Naive thymus-derived CD4-positive, alpha-beta T cell (primary cell): ENCODE data around the gene SEC24D. TPM values are rescaled to one million over a fixed set of nuclear protein-coding genes. Genes with fewer than 3 reads are reported as not detected.

Experiments used
- ATAC-seq: fragments of 150-1000 bp; cut with Tn5 transposase; 2 replicates; pipeline ENCODE4 v1.10.0; 2021; ENCODE audit warnings: mild to moderate bottlenecking, moderate library complexity
- CTCF ChIA-PET: fragments of 350-600 bp; sonication (Branson Sonifier 250); formaldehyde crosslinking; loops from one replicate; lab custom pipeline; 2021; ENCODE audit warnings: antibody characterized with exemption; lab: Charles Lee
- POLR2A ChIA-PET: fragments of 350-600 bp; sonication (Branson Sonifier 250); formaldehyde crosslinking; loops from one replicate; lab custom pipeline; 2021; ENCODE audit warnings: antibody characterized with exemption, inconsistent platforms; lab: Charles Lee
- DNase-seq, 9 donors: peaks; one replicate each; pipeline versions ENCODE4 v3.0.0 to v3.0.0-alpha.2; 2020 to 2022; ENCODE audit warnings: mixed read lengths in 1 of 9
- H3K27ac ChIP-seq: one replicate; pipeline ENCODE4 v1.7.0; 2013; ENCODE audit warnings: mild to moderate bottlenecking, low read depth, low read length, moderate library complexity
- H3K27me3 ChIP-seq, 2 donors: one replicate each; pipeline ENCODE4 v1.7.0; 2013; ENCODE audit warnings: low read length in 2 of 2, mild to moderate bottlenecking in 2 of 2, moderate library complexity in 2 of 2; ENCODE audit not compliant: control insufficient read depth in 2 of 2, insufficient read depth in 2 of 2
- H3K36me3 ChIP-seq, 3 experiments: 1 replicate in 2 of 3; 2 replicates in 1 of 3; pipeline ENCODE4 v1.7.0; 2013; ENCODE audit warnings: low read length in 3 of 3, mild to moderate bottlenecking in 3 of 3, moderate library complexity in 1 of 3; ENCODE audit not compliant: insufficient read depth in 3 of 3, control insufficient read depth in 2 of 3
- H3K4me1 ChIP-seq, 2 donors: one replicate each; pipeline ENCODE4 v1.7.0; 2013; ENCODE audit warnings: low read length in 2 of 2, mild to moderate bottlenecking in 2 of 2, moderate library complexity in 1 of 2; ENCODE audit not compliant: control insufficient read depth in 2 of 2, insufficient read depth in 2 of 2
- H3K4me3 ChIP-seq: 2 replicates; pipeline ENCODE4 v1.7.0; 2013; ENCODE audit warnings: mild to moderate bottlenecking, low read length
- H3K9me3 ChIP-seq, 3 experiments: 1 replicate in 2 of 3; 2 replicates in 1 of 3; pipeline ENCODE4 v1.7.0; 2013; ENCODE audit warnings: low read length in 3 of 3; ENCODE audit not compliant: control insufficient read depth in 2 of 3
- H3K27ac Mint-ChIP-seq, 9 donors: one replicate each; pipeline ENCODE4 v1.8.0; 2020 to 2022; ENCODE audit warnings: mixed read lengths in 9 of 9, mild to moderate bottlenecking in 8 of 9, moderate library complexity in 5 of 9, inconsistent platforms in 2 of 9
- H3K27me3 Mint-ChIP-seq, 5 donors: one replicate each; pipeline ENCODE4 v1.8.0; 2021 to 2022; ENCODE audit warnings: mixed read lengths in 5 of 5, mild to moderate bottlenecking in 1 of 5
- H3K36me3 Mint-ChIP-seq, 5 donors: one replicate each; pipeline ENCODE4 v1.8.0; 2020 to 2022; ENCODE audit warnings: mixed read lengths in 5 of 5, mild to moderate bottlenecking in 3 of 5, inconsistent platforms in 1 of 5
- H3K4me1 Mint-ChIP-seq, 7 donors: one replicate each; pipeline ENCODE4 v1.8.0; 2020 to 2022; ENCODE audit warnings: mixed read lengths in 7 of 7, mild to moderate bottlenecking in 3 of 7, inconsistent platforms in 1 of 7
- H3K4me3 Mint-ChIP-seq, 10 donors: one replicate each; pipeline ENCODE4 v1.8.0; 2020 to 2022; ENCODE audit warnings: mild to moderate bottlenecking in 10 of 10, mixed read lengths in 10 of 10, moderate library complexity in 6 of 10, inconsistent platforms in 2 of 10
- H3K9me3 Mint-ChIP-seq, 11 donors: one replicate each; pipeline ENCODE4 v1.8.0; 2020 to 2022; ENCODE audit warnings: mixed read lengths in 11 of 11, mild to moderate bottlenecking in 4 of 11, inconsistent platforms in 1 of 11, moderate library complexity in 1 of 11
- intact Hi-C, 2 donors: fragments of 100-400 bp; cut with micrococcal nuclease; formaldehyde crosslinking; loops; one replicate each; pipeline ENCODE4 v1.15.1; 2023
- polyA plus RNA-seq, 2 donors: library from polyadenylated mRNA; unstranded; fragments of 300-500 nt; fragmentation: Illumina TruSeq; gene quantifications; one replicate each; pipeline ENCODE4 v1.2.3, GENCODE V29; 2021
- total RNA-seq, 6 experiments: library from RNA in 5 of 6; stranded (reverse) in 5 of 6; gene quantifications; 1 replicate in 5 of 6; 2 replicates in 1 of 6; pipeline ENCODE4 v1.2.3 and lab custom pipeline; 2021 to 2026

SEC24D gene
- total and polyA plus RNA-seq, 7 experiments from 2014 or later, result 11.5 to 59.2 (median 16.4) TPM

DNA sequence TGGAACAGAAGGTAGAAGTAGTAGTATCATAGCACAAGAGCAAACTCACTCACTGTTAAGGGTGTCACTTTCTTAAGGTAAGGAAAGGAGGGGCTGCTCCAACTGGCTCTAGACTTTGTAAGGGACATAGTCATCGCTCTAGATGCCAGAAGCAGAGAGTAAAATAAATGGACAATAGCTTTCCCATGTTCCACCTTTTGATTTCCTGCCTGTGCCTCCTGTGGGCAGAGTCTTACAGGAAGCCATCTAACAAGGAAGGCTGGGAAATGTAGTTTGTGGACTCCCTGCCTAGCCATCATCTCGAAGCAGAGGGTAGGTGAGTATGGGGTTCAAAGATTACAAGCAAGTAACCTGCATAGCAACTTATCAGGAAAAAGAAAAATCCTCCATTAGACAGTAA lies 152.4 kb downstream of the SEC24D start:
- Mint-ChIP-seq H3K36me3 (peaks cover 0 to 7% (median 4%) of the 10 kb centered on the region in 5 donors), H3K4me3 (peak overlapping the region in 4 of 10 donors; percentile 20 to 58 (median 35)), H3K4me1 (peaks cover 12 to 37% (median 33%) of the 10 kb centered on the region in 7 donors), H3K27me3 (peaks cover 0 to 2% (median 0%) of the 10 kb centered on the region in 5 donors), H3K9me3 (no peaks in the 10 kb centered on the region), H3K27ac (peak overlapping the region in 1 of 9 donors; percentile 64)
- ChIA-PET CTCF (no interaction called here), POLR2A (no interaction called here)
- intact Hi-C loops, result no loop called here
- no peak for DNase-seq
- H3K27ac ChIP-seq, result no peak overlapping the region
- H3K36me3 ChIP-seq, result no peaks in the 10 kb centered on the region
- no peak for ATAC-seq
- no peak overlapping the region for H3K4me3 ChIP-seq
- no peaks in the 10 kb centered on the region for H3K27me3 ChIP-seq
- peaks cover 13 to 14% of the 10 kb centered on the region in 2 donors for H3K4me1 ChIP-seq
- H3K9me3 ChIP-seq, result no peaks in the 10 kb centered on the region

DNA sequence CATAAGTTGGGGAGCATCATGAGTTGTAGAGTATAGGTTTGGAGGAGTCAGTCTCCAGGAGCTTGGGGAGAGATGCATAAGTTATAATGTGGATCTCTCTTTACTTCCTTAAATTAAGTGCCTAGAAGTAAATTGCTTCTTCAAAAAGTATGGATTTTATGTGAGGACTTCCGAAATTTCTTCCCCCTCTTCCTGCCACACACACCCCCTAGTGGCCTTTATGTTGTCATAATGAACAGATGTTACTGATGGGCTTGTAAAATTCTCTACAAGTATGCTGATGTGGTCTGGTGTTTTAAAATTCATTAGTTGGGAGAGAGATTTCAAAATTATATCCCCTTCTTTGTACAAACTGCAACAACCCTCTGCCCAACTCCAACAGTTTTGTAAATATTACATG lies 153.0 kb downstream of the SEC24D start:
- Mint-ChIP-seq H3K4me3 (peak overlapping the region in 3 of 10 donors; percentile 20 to 58 (median 29)), H3K27ac (peak overlapping the region in 2 of 9 donors; percentile 5 to 64), H3K4me1 (peaks cover 12 to 37% (median 33%) of the 10 kb centered on the region in 7 donors), H3K27me3 (peaks cover 0 to 2% (median 0%) of the 10 kb centered on the region in 5 donors), H3K36me3 (peaks cover 0 to 7% (median 4%) of the 10 kb centered on the region in 5 donors), H3K9me3 (no peaks in the 10 kb centered on the region)
- intact Hi-C loops, result no loop called here
- H3K9me3 ChIP-seq, result no peaks in the 10 kb centered on the region
- no peak overlapping the region for H3K27ac ChIP-seq
- no peaks in the 10 kb centered on the region for H3K27me3 ChIP-seq
- no peak overlapping the region for H3K4me3 ChIP-seq
- ChIA-PET POLR2A (no interaction called here), CTCF (no interaction called here)
- no peak for ATAC-seq
- H3K4me1 ChIP-seq, result peaks cover 13 to 14% of the 10 kb centered on the region in 2 donors
- H3K36me3 ChIP-seq, result no peaks in the 10 kb centered on the region
- DNase-seq, result no peak

DNA sequence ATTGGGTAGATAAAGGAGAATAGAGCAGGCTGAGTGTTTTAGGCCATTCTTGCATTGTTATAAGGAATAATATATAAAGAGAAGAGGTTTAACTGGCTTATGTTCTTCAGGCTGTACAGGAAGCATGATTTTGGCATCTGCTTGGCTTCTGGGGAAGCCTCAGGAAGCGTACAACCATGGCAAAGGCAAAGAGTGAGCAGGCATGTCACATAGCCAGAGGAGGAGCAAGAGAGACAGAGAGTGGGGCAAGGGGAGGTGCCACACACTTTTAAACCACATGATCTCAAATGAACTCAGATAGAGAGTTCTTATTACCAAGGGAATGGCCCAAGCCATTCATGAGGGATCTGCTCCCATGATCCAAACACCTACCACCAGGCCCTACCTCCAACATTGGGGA lies 155.1 kb downstream of the SEC24D start:
- no peaks in the 10 kb centered on the region for H3K36me3 ChIP-seq
- Mint-ChIP-seq H3K27ac (no peak overlapping the region), H3K27me3 (peaks cover 0 to 2% (median 0%) of the 10 kb centered on the region in 5 donors), H3K36me3 (peaks cover 0 to 4% (median 0%) of the 10 kb centered on the region in 5 donors), H3K4me3 (no peak overlapping the region), H3K9me3 (no peaks in the 10 kb centered on the region), H3K4me1 (peaks cover 3 to 18% (median 12%) of the 10 kb centered on the region in 7 donors)
- no peak overlapping the region for H3K4me3 ChIP-seq
- no peaks in the 10 kb centered on the region for H3K4me1 ChIP-seq
- no peaks in the 10 kb centered on the region for H3K9me3 ChIP-seq
- ATAC-seq (no peak), DNase-seq (no peak)
- H3K27me3 ChIP-seq, result no peaks in the 10 kb centered on the region
- POLR2A ChIA-PET, result no interaction called here
- no peak overlapping the region for H3K27ac ChIP-seq
- intact Hi-C loops, result no loop called here
- CTCF ChIA-PET, result no interaction called here

DNA sequence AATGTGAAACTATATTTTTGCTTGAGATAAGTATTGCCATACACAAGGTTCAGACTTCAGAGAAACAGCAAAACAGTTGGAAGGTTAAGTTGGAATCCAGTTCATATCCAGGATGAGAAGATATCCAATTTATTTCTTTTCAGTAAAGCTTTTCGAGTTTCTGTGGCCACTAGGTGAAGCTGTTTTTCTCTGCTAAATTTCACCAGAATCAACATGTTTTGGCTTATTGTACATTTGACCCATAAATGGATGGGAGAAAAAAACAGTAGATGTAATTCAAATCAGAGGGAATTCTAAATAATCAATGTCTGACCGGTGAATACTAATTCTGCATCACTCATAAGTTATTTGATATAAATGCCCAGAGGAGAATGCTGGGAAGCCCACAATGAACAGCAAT lies 159.8 kb downstream of the SEC24D start:
- no peak overlapping the region for H3K27ac Mint-ChIP-seq
- H3K4me1 Mint-ChIP-seq, result no peaks in the 10 kb centered on the region
- Histone ChIP-seq H3K36me3 (no peaks in the 10 kb centered on the region), H3K27ac (no peak overlapping the region), H3K4me1 (no peaks in the 10 kb centered on the region), H3K9me3 (no peaks in the 10 kb centered on the region), H3K27me3 (no peaks in the 10 kb centered on the region), H3K4me3 (no peak overlapping the region)
- no peak overlapping the region for H3K4me3 Mint-ChIP-seq
- ChIA-PET CTCF (no interaction called here), POLR2A (no interaction called here)
- peaks cover 0 to 2% (median 0%) of the 10 kb centered on the region in 5 donors for H3K27me3 Mint-ChIP-seq
- no peaks in the 10 kb centered on the region for H3K9me3 Mint-ChIP-seq
- intact Hi-C loops, result no loop called here
- peaks cover 0 to 10% (median 3%) of the 10 kb centered on the region in 5 donors for H3K36me3 Mint-ChIP-seq
- ATAC-seq (no peak), DNase-seq (no peak)

Other genes with a start within 250 kb of the SEC24D start
- gene METTL14, start 150.7 kb downstream of the SEC24D start, total RNA-seq, result 10 to 100 TPM; 46.9 to 64.8 (median 48.7) TPM
- 10 to 100 TPM; 32.7 to 40.9 TPM for gene METTL14, start 150.7 kb downstream of the SEC24D start, polyA plus RNA-seq
- 1 to 10 TPM in 2 of 5 experiments, under 1 TPM in 3; 0.61 to 1.1 (median 0.93) TPM for gene SYNPO2, start 52.7 kb upstream of the SEC24D start, total RNA-seq
- gene SYNPO2, start 52.7 kb upstream of the SEC24D start, polyA plus RNA-seq, result under 1 TPM; 0.08 to 0.21 TPM